ENCODE data around the gene PSMG4.

The PSMG4 gene

DNA sequence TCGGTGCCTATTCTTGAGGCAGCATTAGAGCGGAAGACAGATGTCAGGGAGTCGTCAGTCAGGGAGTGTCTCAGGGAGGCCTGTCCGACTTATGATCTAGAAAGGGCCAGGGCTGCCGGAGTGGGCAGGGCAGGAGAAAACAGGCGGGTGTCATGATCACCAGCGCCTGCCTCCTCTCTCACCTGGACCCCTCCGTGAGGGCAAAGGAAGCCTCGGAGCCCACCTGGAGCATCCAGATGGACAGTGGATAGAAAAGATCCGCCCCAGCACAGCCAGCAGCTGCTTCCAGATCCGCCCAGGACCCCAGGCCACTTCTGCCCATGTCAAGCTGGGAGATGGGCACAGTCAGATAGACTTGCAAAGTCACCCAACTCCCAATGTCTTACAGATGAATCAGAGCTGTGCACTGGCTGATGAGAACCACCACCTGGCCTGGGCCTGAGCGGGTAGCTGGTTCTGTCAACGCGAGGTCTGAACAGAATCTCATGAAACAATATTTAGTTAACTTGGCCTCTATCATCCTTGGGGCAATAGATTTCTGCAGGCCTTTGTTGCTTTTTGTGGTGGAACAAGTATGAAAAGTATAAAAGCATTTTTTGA lies 22.2 kb downstream of the PSMG4 start:
- TF ChIP-seq MYC (IDR thresholded peaks at IDR 0.05; ENCODE audit: low read depth, low read length) (no peak), POLR2A (IDR thresholded peaks at IDR 0.05; ENCODE audit: extremely low read depth, insufficient read length) (no peak)
- TF ChIP-seq, protein P1, sequence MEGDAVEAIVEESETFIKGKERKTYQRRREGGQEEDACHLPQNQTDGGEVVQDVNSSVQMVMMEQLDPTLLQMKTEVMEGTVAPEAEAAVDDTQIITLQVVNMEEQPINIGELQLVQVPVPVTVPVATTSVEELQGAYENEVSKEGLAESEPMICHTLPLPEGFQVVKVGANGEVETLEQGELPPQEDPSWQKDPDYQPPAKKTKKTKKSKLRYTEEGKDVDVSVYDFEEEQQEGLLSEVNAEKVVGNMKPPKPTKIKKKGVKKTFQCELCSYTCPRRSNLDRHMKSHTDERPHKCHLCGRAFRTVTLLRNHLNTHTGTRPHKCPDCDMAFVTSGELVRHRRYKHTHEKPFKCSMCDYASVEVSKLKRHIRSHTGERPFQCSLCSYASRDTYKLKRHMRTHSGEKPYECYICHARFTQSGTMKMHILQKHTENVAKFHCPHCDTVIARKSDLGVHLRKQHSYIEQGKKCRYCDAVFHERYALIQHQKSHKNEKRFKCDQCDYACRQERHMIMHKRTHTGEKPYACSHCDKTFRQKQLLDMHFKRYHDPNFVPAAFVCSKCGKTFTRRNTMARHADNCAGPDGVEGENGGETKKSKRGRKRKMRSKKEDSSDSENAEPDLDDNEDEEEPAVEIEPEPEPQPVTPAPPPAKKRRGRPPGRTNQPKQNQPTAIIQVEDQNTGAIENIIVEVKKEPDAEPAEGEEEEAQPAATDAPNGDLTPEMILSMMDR (IDR thresholded peaks at IDR 0.05; ENCODE audit: low read depth, low read length), result no peak
- TF ChIP-seq, protein P2, sequence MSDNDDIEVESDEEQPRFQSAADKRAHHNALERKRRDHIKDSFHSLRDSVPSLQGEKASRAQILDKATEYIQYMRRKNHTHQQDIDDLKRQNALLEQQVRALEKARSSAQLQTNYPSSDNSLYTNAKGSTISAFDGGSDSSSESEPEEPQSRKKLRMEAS (IDR thresholded peaks at IDR 0.05; ENCODE audit: low read depth, low read length), result no peak

DNA sequence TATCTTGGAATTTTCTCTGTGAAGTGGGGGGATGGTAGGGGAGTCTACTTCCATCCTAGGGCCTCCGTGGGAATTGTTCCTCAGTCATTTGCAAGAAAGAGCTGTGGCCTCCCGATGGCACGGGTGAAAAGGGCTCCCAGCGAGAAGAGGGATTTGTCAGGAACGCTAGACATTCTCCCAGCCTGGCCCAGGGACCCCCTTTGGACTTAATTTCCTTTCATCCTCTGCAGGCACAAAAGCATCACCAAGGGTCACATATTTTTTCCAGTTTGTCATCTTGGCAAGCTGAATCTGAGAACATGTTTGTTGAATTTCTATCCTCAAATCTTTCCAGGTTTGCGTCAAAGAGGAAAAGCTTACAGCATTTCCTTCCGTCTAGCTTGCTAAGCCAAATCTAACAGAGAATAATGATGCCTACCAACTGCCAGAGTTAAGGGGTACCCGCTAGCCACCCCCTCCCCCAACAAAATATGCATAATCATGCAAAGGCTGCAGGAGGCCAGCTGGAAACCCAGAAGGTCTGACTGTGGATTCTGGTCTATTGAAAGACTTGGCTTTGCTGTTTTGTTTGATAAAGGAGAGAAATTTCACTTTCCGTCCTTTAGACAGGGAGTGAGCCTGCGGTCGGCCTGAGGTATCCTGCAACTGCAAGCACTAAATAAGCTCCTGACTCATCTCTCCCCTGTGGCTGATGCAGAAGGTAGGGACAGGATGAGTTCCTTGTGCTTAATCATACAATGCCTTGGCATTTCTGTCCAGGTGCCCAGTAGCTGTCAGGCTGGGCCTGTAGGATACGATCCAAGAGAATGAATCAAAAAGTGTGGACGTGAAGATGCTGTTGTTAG lies 23.1 kb downstream of the PSMG4 start:
- TF ChIP-seq POLR2A (IDR thresholded peaks at IDR 0.05; ENCODE audit: extremely low read depth, insufficient read length) (no peak), MYC (IDR thresholded peaks at IDR 0.05; ENCODE audit: low read depth, low read length) (no peak)
- TF ChIP-seq, protein P2 (IDR thresholded peaks at IDR 0.05; ENCODE audit: low read depth, low read length), result no peak
- no peak overlapping the region for H3K4me3 ChIP-seq (ENCODE audit: low read depth, low read length)
- DNase-seq (ENCODE audit: low read depth), result no peak

More for the DNA sequence above, 22.2 kb downstream of the PSMG4 start:
- no peak overlapping the region for H3K4me3 ChIP-seq (ENCODE audit: low read depth, low read length)
- no peak for DNase-seq (ENCODE audit: low read depth)

DNA sequence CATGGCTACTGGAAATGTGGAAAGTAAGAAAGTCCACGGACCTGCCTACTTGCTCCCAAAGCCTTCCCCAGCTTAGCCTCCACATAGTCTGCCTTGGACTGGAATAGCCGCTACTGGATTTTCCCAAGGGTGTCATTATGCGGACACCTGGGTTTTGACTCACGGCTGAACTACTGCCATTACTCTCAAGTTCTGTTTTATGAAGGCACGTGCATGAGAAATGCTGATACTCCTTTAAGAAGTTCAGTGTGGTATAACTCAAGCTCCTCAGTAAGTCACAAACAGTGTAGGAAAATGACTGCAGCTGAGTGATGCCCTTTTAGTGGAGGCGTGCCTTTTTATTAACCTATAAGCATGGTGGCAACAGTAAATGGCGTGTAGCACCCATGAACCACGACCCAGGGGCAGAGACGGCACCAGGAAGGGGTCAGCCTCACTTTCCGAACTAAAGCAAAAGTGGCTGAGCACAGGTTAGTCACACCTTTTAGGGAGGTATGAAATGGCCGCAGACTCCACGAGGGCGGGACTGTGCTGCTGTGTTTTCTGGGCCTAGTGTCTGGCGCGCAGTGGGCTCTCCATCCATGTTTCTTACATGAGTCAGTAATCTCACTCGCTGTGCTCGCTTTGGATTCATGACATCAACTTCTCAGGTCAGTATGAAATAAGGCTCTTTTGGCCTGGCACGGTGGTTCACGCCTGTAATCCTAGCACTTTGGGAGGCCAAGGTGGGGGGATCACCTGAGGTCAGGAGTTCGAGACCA lies 23.9 kb downstream of the PSMG4 start:
- H3K4me3 ChIP-seq (ENCODE audit: low read depth, low read length), result no peak overlapping the region
- TF ChIP-seq, protein P2 (IDR thresholded peaks at IDR 0.05; ENCODE audit: low read depth, low read length), result no peak
- no peak for DNase-seq (ENCODE audit: low read depth)

DNA sequence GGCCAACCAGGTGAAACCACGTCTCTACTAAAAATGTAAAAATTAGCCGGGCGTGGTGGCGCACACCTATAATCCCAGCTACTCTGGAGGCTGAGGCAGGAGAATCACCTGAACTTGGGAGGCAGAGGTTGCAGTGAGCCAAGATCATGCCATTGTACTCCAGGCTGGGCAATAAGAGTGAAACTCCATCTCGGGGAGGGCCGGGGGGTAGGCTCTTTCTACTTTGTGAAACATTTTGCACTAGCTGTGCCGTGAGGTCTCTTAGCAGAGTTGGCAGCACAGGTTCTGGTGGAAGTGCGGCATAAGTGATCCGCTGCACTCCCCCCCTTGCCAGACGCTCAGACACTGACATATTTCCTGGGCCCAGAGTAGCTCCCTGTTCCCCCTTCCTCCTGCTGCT lies 24.5 kb downstream of the PSMG4 start:
- DNase-seq (ENCODE audit: low read depth), result no peak
- no peak overlapping the region for H3K4me3 ChIP-seq (ENCODE audit: low read depth, low read length)
- no peak for TF ChIP-seq MYC (IDR thresholded peaks at IDR 0.05; ENCODE audit: low read depth, low read length)
- TF ChIP-seq, protein P2 (IDR thresholded peaks at IDR 0.05; ENCODE audit: low read depth, low read length), result no peak
- TF ChIP-seq, protein P1 (IDR thresholded peaks at IDR 0.05; ENCODE audit: low read depth, low read length), result no peak
- no peak for TF ChIP-seq POLR2A (IDR thresholded peaks at IDR 0.05; ENCODE audit: extremely low read depth, insufficient read length)

DNA sequence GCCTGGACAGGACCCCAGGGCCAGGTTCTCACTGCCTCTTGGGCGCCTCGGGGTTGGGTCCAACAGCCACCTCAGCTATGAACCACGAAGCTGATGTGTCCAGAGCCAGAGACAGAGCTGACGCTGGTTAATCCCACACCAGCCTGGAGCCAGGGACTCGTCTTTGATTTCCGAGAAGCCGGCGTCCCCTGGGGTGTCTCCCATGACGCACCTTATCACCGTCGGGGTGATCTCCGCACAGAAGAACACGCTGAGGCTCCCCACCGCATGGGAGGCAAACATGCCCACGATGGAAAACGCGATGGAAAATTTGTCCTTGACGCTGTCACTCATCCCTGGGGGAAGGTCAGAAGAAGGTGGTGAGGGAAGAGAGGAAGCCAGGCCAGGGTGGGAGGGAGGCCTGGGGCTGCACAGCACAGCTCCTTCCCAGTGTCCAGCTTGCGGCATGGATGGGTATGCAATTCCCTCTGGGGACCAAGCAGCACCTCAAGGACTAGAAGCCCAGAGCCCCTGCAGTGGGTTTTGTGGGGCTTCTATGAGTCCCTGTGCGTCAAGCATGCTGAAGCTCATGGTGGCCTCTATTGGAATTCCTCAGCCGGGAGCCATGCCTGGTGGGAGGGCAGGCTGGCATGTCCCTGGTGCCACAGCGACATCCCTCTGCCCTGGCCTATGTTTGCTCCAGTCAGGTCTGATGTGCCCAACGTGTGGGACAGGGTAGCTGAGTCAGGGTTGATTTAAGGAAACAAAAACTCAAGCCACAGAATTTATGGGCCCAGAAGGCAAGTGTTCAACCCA lies 25.1 kb downstream of the PSMG4 start:
- no peak overlapping the region for H3K4me3 ChIP-seq (ENCODE audit: low read depth, low read length)
- TF ChIP-seq, protein P2 (IDR thresholded peaks at IDR 0.05; ENCODE audit: low read depth, low read length), result no peak
- TF ChIP-seq, protein P1 (IDR thresholded peaks at IDR 0.05; ENCODE audit: low read depth, low read length), result no peak
- no peak for DNase-seq (ENCODE audit: low read depth)

DNA sequence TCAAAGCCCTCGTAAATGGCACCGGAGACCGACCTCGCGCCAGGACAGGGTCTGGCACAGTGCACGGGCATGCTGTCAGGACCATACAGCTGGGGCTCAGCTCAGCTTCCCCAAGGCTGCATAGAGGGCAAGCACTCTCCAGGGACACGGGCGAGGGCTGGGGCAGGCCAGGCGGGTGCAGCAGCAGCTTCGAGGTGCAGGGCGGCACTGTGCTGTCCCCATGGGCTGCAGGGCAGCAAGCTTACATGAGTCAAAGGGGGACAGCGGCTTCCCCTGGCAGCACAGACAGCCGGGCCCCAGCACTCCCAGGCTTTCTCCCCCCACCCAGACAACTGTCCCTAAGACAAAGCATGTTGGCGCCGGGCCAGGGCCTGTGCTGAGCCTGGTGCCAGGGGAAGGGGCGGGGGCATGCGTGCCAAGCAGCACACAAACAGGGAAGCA lies 25.7 kb downstream of the PSMG4 start:
- no peak for DNase-seq (ENCODE audit: low read depth)
- TF ChIP-seq, protein P1 (IDR thresholded peaks at IDR 0.05; ENCODE audit: low read depth, low read length), result no peak
- no peak overlapping the region for H3K4me3 ChIP-seq (ENCODE audit: low read depth, low read length)

Measured in NB4 (cell line).